Daoy (cell line): Measurements from ENCODE around the gene PLCB2. TPM values are rescaled to one million over a fixed set of nuclear protein-coding genes. Genes with fewer than 3 reads are reported as not detected.

Experiments
- DNase-seq: peaks from one replicate; pipeline ENCODE4 v3.0.0-alpha.2; 2015; ENCODE audit warnings: low read depth
- total RNA-seq: library from RNA; depleted of rRNA; stranded (reverse); fragments of >200 nt; shearing (Covaris generic); gene quantifications from 2 replicates; pipeline ENCODE4 v1.2.3, GENCODE V29; 2014

The PLCB2 gene
- total RNA-seq, 1 experiment from 2014 or later: 0.29 TPM

GRCh38 chr15:40340038-40340739 is 32.5 kb upstream of the PLCB2 start:
- DNase-seq: peak; percentile 70

- DNase-seq: peak; percentile 44
These were observed 31.8 kb upstream of the PLCB2 start for GRCh38 chr15:40339621-40339945.

DNA sequence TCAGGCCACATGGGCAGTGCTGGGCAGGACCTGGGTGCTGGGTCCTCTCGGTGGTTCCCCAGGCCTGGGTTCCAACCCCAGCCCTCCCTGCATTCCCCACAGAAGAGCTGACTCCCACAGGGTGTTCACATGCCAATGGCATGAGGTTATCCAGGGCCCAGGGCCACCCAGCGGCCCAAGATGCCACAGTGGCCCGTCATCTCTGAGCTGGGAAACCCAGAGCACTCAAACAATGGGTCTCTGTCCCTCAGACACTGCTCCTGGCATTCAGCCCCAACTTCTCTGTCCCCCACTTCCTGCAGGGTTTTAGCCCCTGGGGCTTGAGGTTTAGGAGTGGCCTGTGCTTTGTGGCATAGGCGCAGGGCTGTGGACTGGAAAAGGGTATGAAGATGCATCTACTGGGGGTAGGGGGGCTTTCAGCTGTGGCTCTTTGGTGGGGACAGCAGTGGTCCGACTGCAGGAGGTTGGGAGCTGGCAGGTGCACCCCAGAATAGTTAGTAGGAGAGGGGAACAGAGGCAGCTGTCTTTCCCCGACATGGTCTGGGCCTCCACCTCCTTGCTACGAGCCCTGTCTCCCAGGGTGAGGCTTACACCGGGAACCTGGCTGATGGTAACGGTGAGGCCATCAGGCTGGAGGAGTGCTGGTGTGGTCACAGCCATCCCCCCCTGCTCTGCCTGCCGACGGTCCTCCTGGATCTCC is 31.3 kb upstream of the PLCB2 start:
- peak; percentile 96 for DNase-seq

GRCh38 chr15:40338041-40338657 is 30.4 kb upstream of the PLCB2 start:
- peak; percentile 82 for DNase-seq

- DNase-seq: no peak
These were observed 29.9 kb upstream of the PLCB2 start for GRCh38 chr15:40337597-40337996.

- no peak for DNase-seq
These were observed 29.0 kb upstream of the PLCB2 start for GRCh38 chr15:40336744-40337122.

DNA sequence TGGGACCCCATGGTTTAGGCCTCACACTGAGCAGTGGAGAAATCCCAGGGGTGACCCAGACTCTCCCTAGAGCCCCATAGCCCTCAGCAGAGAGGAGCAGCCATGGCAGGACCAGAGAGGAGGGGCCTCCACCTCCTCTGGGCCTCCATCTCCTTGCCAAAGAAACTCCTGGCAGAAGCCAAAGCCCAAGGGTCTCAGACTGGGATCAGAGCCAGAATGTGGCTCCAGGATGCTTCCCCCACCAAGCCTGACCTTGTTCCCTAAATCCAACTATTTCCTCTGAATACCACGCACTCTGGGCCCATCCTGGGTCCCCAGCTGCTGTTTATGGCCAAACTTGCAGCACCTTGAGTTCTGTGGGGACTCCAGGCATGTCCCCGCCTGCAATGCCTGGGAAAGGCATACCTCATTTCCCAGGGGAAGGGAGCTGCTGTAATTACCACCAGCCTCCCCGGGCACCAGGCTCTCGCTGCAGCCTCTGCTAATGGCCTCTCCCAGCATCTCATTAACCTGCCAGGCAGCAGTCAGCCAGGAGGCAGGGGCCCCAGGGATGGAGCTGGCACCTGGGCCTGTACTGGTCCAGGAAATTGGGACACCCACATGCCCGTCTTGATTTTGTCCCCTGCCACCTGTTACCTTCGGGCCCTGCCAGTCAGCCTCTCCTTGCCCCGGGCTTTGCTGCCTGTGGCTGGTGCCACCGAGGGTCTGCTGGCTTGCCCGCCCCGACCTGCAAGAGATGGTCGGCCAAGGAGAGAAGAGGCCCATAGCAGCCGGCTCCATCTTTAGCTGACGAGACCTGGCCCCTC is 28.4 kb upstream of the PLCB2 start:
- no peak for DNase-seq

DNA sequence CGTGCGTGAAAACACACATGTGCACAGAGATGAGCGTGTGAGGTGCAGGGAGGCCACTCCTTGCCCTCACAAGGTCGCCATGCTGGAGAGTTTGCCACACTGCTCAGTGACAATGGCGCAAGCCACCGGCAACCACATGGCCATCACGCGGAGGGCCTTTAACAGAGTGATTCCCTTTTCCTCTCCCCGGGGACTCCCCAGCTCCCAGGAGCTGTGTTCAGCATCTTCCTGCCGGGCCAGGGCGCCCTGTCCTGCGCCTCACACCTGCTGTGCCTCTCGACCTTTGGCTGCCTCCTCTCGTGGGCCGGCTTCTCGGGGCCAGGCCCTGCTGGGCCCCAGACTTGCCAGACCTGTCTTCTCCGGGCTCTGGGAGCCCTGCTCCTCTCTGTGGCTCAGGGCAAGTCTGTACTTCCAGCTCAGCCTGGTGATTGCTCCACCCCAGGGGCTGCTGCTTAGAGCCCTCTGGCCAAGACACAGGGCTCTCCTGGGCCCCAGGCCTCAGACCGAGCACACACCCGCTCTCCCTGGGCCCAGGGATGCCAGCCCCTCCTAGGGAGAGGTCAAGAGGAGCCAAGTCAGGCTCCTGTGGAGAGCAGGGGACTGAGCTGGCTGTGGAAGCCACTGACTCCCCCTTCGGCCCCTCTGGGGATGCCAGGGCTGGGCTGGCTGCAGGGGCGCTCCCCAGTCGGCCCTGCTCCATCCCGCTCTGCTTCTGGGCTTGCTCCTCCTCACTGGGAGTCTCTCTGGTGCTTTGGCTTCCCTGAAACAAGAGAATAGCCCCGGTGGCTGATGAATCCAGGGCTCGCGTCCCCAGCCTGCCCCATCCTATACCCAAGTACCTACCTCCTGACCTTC is 27.4 kb upstream of the PLCB2 start:
- no peak for DNase-seq

DNA sequence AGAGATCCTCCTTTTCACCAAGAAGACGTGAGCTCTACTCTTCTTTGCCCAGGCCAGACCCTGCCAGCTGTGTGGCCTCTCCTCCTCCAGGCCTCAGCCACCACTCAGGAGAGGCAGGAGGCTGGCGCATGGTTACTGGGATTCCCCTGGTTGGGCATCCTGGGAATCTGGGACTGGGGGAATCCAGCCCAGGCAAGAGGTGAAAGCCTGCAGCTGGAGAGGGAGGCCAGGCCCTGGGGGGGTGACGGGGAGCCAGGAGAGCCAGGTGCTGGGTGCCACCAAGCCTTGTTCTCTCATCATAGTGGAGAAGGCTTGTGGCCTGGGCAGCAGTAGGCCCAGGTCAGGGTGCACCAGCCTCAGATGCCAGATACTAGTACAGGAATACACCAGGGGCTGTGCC is 26.8 kb upstream of the PLCB2 start:
- no peak for DNase-seq

- DNase-seq: peak; percentile 31
These were observed 26.3 kb upstream of the PLCB2 start for GRCh38 chr15:40333922-40334492.

DNA sequence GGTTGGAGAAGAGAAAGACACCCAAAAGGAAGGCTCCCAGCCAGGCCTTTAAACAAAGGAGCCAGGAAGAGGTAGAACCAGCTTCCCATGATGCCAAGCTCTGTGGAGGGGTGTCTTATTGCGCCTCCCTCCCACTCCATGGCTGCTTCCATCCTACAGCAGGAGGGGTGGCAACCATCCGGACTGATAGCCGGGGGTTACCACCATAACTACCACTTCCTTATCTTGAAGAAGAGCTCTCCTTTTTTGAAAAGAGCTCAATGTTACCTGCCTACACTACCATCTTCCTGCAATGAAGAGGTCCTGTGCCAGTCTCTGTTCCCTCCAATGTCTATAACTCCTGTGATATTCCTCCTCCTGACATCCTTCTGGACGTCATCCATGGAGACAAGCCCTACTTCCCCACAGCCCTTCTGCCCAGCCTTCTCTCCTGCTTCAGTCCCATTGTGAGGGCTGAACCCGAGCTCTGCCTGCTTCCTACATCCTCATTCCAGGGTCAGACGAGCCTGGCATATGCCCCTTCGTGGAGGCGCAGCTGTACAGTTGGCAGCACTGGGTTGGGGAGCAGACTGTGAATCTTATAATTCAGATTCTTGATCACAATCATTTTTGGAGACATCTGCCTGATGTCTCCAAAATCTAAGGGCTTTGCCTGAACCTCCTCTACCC is 24.5 kb upstream of the PLCB2 start:
- DNase-seq: no peak

GRCh38 chr15:40331637-40332036 is 23.9 kb upstream of the PLCB2 start:
- DNase-seq: no peak

DNA sequence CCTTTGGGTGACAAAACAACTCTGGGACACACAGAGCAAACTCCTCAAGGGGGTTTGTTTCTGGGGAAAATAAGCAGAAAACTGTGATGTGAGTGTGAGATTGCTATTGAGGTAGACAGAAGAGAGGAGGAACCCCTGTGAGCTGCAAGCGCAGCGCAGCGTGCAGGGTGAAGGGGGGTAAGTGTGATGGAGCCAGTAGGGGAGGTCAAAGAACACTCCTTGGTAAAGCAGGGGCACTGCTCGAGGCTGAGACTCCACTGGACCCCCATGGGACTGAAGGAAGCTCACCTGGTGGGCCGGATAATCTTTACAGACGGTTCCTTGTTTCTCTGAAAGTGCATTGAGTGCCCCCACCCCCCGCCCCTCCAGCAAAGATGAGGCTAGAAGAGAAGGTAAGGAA is 23.3 kb upstream of the PLCB2 start:
- DNase-seq: no peak

DNA sequence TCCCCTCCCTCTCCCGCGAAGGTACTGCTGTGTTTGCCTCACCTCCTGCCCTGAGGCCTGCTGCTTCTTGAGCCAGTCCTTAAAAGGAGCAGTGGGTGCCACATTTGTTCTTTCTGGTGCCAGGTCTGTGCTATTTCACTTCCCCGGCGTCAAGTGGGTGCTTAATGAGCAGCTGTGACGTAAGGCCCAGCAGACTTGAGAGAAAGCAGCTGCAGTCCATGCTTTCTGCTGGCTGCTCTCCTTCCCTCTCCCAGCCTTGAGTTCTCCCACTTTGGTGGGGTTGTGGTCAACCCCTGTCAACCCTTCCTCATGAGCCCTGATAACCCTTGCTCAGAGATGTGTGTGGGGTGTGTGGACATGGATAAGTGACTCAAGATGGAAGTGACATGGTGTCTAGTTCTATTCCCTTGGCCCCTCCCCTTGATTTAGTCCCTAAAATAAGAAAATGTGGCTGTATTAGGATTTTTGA is 22.7 kb upstream of the PLCB2 start:
- DNase-seq: peak; percentile 18

- no peak for DNase-seq
These were observed 22.1 kb upstream of the PLCB2 start for GRCh38 chr15:40329804-40330203.

DNA sequence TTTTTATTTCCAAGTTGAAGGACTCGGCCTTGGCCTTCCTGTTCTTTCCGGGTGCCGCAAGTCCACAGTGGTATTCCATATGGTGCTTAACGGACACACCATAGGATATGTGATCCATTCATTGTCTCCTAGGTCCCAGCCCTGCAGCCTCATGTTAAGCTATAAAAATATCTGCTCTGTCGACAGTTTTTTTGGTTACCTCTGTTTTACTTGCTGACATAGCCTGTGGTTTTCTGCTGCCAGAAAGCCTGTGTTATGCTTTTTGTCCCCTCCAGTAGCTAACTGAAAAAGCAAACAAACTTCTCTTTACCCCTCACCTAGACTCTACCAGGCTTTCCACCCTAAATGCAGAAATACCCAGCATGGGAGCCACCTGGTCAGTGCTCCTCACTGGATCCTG is 21.0 kb upstream of the PLCB2 start:
- DNase-seq: no peak

GRCh38 chr15:40328176-40328575 is 20.4 kb upstream of the PLCB2 start:
- DNase-seq: no peak

DNA sequence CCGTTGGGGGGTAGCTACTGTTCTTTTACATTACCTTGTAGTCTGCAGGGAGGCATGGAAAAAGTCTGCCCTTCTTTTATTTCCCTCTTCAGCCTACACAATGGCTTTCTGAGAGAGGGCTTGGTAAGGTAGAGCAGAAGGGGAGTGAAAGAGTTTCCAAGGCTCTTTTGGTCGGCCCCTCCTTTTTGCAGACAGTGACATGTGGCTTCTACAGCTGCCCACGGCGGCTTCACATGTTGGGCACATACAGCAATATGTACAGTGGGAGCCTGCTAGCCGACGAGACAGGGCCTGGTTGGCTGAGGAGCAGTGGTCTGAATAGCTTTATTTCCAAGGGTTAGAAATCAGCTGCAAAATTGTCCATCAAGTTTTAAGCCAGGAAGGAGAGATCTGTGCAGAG is 19.7 kb upstream of the PLCB2 start:
- DNase-seq: no peak

DNA sequence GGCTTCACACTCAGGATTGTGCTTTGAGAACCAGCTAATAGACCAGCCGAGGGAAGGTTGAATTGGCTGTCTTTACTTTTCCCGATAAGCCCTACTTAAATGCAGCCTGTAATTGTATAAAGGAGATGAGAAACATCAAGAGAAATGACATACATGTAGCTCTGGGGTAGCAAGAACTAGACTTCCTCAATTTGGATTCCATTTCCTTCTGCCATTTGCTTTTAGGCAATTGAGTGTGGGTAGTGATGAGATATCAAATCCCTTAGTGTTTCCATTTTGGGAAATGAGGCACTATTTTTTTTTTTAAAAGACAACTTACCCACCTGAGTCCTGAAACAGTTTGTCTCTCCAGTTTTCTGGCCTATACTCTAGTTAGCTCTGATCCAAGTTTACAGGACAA is 18.0 kb upstream of the PLCB2 start:
- DNase-seq: no peak

DNA sequence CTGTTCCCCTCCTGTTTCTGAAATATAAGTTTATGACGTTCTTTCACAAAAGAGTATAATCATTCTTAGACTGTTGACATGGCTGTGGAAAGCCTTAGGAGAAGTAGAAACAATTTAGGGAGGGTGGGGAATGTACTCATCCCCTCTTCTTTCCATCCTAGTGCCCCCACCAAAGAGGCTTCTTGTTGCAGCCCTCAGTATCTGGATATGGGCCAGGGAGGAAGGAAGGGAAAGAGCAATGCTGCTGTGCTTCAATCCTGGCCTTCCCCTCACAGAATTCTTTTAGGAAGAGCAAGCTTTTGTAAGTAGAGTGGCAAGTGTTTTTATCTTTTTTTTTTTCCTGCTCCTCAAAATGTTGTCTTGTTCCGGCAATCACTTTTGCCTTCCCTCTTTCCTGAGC is 17.5 kb upstream of the PLCB2 start:
- no peak for DNase-seq
